Loucy (cell line): ENCODE data around the gene PP2D1.
"Not testable (repeated sequence)": the region's sequence is repeated elsewhere in the genome, so short reads cannot be mapped to it uniquely, and the experiment has no call there.

Experiments
- H2AFZ ChIP-seq: fragments of 200-600 bp; sonication (generic); 2 replicates; pipeline ENCODE4 v1.6.0; 2016; ENCODE audit warnings: antibody characterized with exemption, mild to moderate bottlenecking, low read length, moderate library complexity
- H3F3A ChIP-seq: fragments of 200-600 bp; 2 replicates; pipeline ENCODE4 v1.6.0; 2016; ENCODE audit warnings: antibody characterized with exemption, low read depth, mild to moderate bottlenecking
- H3K27me3 ChIP-seq: fragments of 200-600 bp; sonication (generic); 2 replicates; pipeline ENCODE4 v1.6.1; 2014; ENCODE audit warnings: low read length, mild to moderate bottlenecking; ENCODE audit not compliant: insufficient read depth, poor library complexity, severe bottlenecking
- H3K36me3 ChIP-seq: fragments of 200-600 bp; sonication (generic); 2 replicates; pipeline ENCODE4 v1.6.1; 2016; ENCODE audit warnings: low read length; ENCODE audit not compliant: insufficient read depth
- H3K4me1 ChIP-seq: fragments of 200-600 bp; sonication (generic); 2 replicates; pipeline ENCODE4 v1.5.1; 2014; ENCODE audit warnings: low read length, mild to moderate bottlenecking; ENCODE audit not compliant: insufficient read depth, poor library complexity, severe bottlenecking
- H3K4me2 ChIP-seq: fragments of 200-600 bp; sonication (generic); 2 replicates; pipeline ENCODE4 v1.6.0; 2014; ENCODE audit warnings: antibody characterized with exemption, low read length, low read depth, mild to moderate bottlenecking; ENCODE audit not compliant: poor library complexity, severe bottlenecking
- H3K4me3 ChIP-seq: fragments of 200-600 bp; sonication (generic); 2 replicates; pipeline ENCODE4 v1.5.1; 2014; ENCODE audit warnings: low read length, mild to moderate bottlenecking, mixed read lengths; ENCODE audit not compliant: poor library complexity, severe bottlenecking
- H3K79me2 ChIP-seq: fragments of 200-600 bp; sonication (generic); 2 replicates; pipeline ENCODE4 v1.6.1; 2014; ENCODE audit warnings: low read length; ENCODE audit not compliant: insufficient read depth
- H3K9ac ChIP-seq: fragments of 200-600 bp; sonication (generic); 2 replicates; pipeline ENCODE4 v1.6.0; 2014; ENCODE audit warnings: mild to moderate bottlenecking, low read depth, low read length, moderate library complexity; ENCODE audit not compliant: poor library complexity, severe bottlenecking
- H3K9me2 ChIP-seq: fragments of 200-600 bp; sonication (generic); replicated peaks from 2 replicates; pipeline ENCODE4 v1.6.1; 2016; ENCODE audit warnings: low read depth, low read length, mixed read lengths
- H3K9me3 ChIP-seq: fragments of 200-600 bp; sonication (generic); 2 replicates; pipeline ENCODE4 v1.6.1; 2014; ENCODE audit warnings: mild to moderate bottlenecking, antibody characterized with exemption, low read length, low read depth; ENCODE audit not compliant: insufficient read depth
- H4K20me1 ChIP-seq: fragments of 200-600 bp; sonication (generic); 2 replicates; pipeline ENCODE4 v1.6.0; 2014; ENCODE audit warnings: antibody characterized with exemption, low read length, mild to moderate bottlenecking; ENCODE audit not compliant: insufficient read depth, poor library complexity, severe bottlenecking
- CTCF ChIP-seq: fragments of 200-600 bp; sonication (generic); conservative IDR thresholded peaks from 2 replicates; pipeline ENCODE4 v1.5.1; 2014; ENCODE audit warnings: mild to moderate bottlenecking, antibody characterized with exemption, low read length
- EZH2phosphoT487 ChIP-seq: fragments of 200-600 bp; IDR thresholded peaks from 2 replicates; pipeline ENCODE4 v1.6.1; 2018; ENCODE audit warnings: antibody characterized with exemption, mild to moderate bottlenecking, moderate library complexity, borderline replicate concordance

Gene PP2D1

GRCh38 chr3:20037255-20037996 is 25.4 kb upstream of the PP2D1 start:
- no peaks in the 10 kb centered on the region for H3K36me3 ChIP-seq

GRCh38 chr3:20035019-20035418 is 23.0 kb upstream of the PP2D1 start:
- H3K79me2 ChIP-seq, result no peaks in the 10 kb centered on the region
- no peak overlapping the region for H3K4me2 ChIP-seq
- no peaks in the 10 kb centered on the region for H3K36me3 ChIP-seq
- peaks cover 14% of the 10 kb centered on the region for H3K4me1 ChIP-seq
- H3K9me2 ChIP-seq, result no peaks in the 10 kb centered on the region
- H3K27me3 ChIP-seq, result no peaks in the 10 kb centered on the region
- TF ChIP-seq CTCF (no peak), EZH2phosphoT487 (no peak)
- no peak overlapping the region for H3K9ac ChIP-seq
- H2AFZ ChIP-seq, result no peak overlapping the region
- H3F3A ChIP-seq, result 0 out of 2 replicates have a peak, but pooled peaks cover 3% of the 10 kb centered on the region
- no peaks in the 10 kb centered on the region for H4K20me1 ChIP-seq
- H3K4me3 ChIP-seq, result no peak overlapping the region
- H3K9me3 ChIP-seq, result no peaks in the 10 kb centered on the region

More at GRCh38 chr3:20037255-20037996, 25.4 kb upstream of the PP2D1 start:
- Histone ChIP-seq H3F3A (peaks cover 3% of the 10 kb centered on the region; the same call in 1 of the 2 replicates), H3K27me3 (no peaks in the 10 kb centered on the region), H3K4me3 (no peak overlapping the region), H3K4me2 (no peak overlapping the region), H2AFZ (no peak overlapping the region), H3K79me2 (peaks cover 9% of the 10 kb centered on the region), H4K20me1 (peaks cover 8% of the 10 kb centered on the region), H3K9me2 (no peaks in the 10 kb centered on the region), H3K4me1 (peaks cover 28% of the 10 kb centered on the region), H3K9ac (no peak overlapping the region), H3K9me3 (no peaks in the 10 kb centered on the region)
- TF ChIP-seq CTCF (no peak), EZH2phosphoT487 (no peak)

DNA sequence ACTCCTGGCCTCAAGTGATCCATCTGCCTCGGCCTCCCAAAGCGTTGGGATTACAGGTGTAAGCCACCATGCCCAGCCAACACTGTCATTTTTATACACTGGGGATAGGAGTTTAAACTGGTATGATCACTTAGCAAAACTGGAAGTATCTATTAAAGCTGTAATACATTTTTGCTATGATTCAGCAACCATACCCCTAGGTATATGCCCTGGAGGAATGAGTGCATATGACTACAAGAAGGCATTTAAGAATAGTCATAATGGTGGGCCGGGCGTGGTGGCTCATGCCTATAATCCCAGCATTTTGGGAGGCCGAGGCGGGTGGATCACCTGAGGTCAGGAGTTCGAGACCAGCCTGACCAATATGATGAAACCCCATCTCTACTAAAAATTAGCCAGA is 19.9 kb upstream of the PP2D1 start:
- H3K4me3 ChIP-seq, H3K79me2 ChIP-seq, H2AFZ ChIP-seq, H3K27me3 ChIP-seq, H3K9me3 ChIP-seq, H3K36me3 ChIP-seq, H4K20me1 ChIP-seq, H3K9ac ChIP-seq, H3K9me2 ChIP-seq, H3K4me2 ChIP-seq, H3F3A ChIP-seq, H3K4me1 ChIP-seq: not testable (repeated sequence)

GRCh38 chr3:20028905-20029331 is 16.9 kb upstream of the PP2D1 start:
- no peaks in the 10 kb centered on the region for H3K9me2 ChIP-seq
- no peaks in the 10 kb centered on the region for H3K79me2 ChIP-seq
- H3K4me1 ChIP-seq, result peaks cover 3% of the 10 kb centered on the region
- H4K20me1 ChIP-seq, result no peaks in the 10 kb centered on the region
- H3K36me3 ChIP-seq, result no peaks in the 10 kb centered on the region
- TF ChIP-seq EZH2phosphoT487 (no peak), CTCF (no peak)
- H2AFZ ChIP-seq, result no peak overlapping the region
- H3K4me3 ChIP-seq, result no peak overlapping the region
- H3K27me3 ChIP-seq, result no peaks in the 10 kb centered on the region
- H3K9ac ChIP-seq, result no peak overlapping the region
- no peaks in the 10 kb centered on the region for H3K9me3 ChIP-seq
- H3F3A ChIP-seq, result no peaks in the 10 kb centered on the region
- no peak overlapping the region for H3K4me2 ChIP-seq
